Endothelial cell of umbilical vein (primary cell): ENCODE data around the gene SLC26A8. TPM values are rescaled to one million over a fixed set of nuclear protein-coding genes. Genes with fewer than 3 reads are reported as not detected.

Experiments used
- BruUV-seq: library from RNA; stranded (reverse); fragments of 400-500 nt; replicated peaks from 2 replicates; lab custom pipeline; 2021; lab: Mats Ljungman, UMichigan
- CTCF ChIA-PET: fragments of 300-600, 350-600 bp; sonication (Branson Sonifier 250); formaldehyde crosslinking; loops from one replicate; lab custom pipeline; 2021; ENCODE audit warnings: antibody characterized with exemption, inconsistent platforms; lab: Charles Lee
- POLR2A ChIA-PET: fragments of 300-600, 350-600 bp; sonication (Branson Sonifier 250); formaldehyde crosslinking; loops from one replicate; lab custom pipeline; 2021; ENCODE audit warnings: antibody characterized with exemption, inconsistent platforms; lab: Charles Lee
- DNase-seq: peaks from one replicate; pipeline ENCODE4 v3.0.0-alpha.2; 2011; ENCODE audit warnings: low read depth, low spot score
- FAIRE-seq: peaks from 2 replicates; lab custom pipeline; 2011; peaks lifted over from hg19 to GRCh38; lab: Jason Lieb, UNC
- H2AFZ ChIP-seq: 2 replicates; pipeline ENCODE4 v1.6.0; 2012; ENCODE audit warnings: low read depth, low read length, control low read depth, inconsistent platforms
- H3K27ac ChIP-seq: 2 replicates; pipeline ENCODE4 v1.5.1; 2011; ENCODE audit warnings: low read depth, mild to moderate bottlenecking, control low read depth, low read length, moderate library complexity; ENCODE audit not compliant: insufficient read depth
- H3K27me3 ChIP-seq, 2 experiments: 2 replicates each; pipeline versions ENCODE4 v1.6.0 to v1.6.1; 2011; ENCODE audit warnings: low read length in 2 of 2, mixed read lengths in 1 of 2; ENCODE audit not compliant: control insufficient read depth in 2 of 2, insufficient read depth in 2 of 2
- H3K36me3 ChIP-seq, 2 experiments: 2 replicates in 1 of 2; 3 replicates in 1 of 2; pipeline ENCODE4 v1.5.1; 2011; ENCODE audit warnings: low read length in 2 of 2, mild to moderate bottlenecking in 1 of 2, moderate library complexity in 1 of 2; ENCODE audit not compliant: control insufficient read depth in 2 of 2, insufficient read depth in 2 of 2; ENCODE audit errors: extremely low read depth in 1 of 2
- H3K4me1 ChIP-seq: 3 replicates; pipeline ENCODE4 v1.5.1; 2011; ENCODE audit warnings: mild to moderate bottlenecking, low read length; ENCODE audit not compliant: control insufficient read depth, insufficient read depth; ENCODE audit errors: extremely low read depth
- H3K4me2 ChIP-seq: 2 replicates; pipeline ENCODE4 v1.6.1; 2011; ENCODE audit warnings: low read length, control low read depth, mixed read lengths; ENCODE audit not compliant: insufficient read depth
- H3K4me3 ChIP-seq, 3 experiments: fragments of 200-600 bp in 1 of 3; sonication (generic), shearing (Covaris generic) in 1 of 3; replicated peaks in 1 of 3; 2 replicates each; pipeline ENCODE4 v1.5.1; 2011 to 2016; ENCODE audit warnings: control low read depth in 3 of 3, low read length in 3 of 3, mild to moderate bottlenecking in 2 of 3, inconsistent platforms in 1 of 3, low read depth in 1 of 3, moderate library complexity in 1 of 3; ENCODE audit not compliant: insufficient read depth in 1 of 3
- H3K79me2 ChIP-seq: 2 replicates; pipeline ENCODE4 v1.6.0; 2012; ENCODE audit warnings: low read length, inconsistent platforms; ENCODE audit not compliant: control insufficient read depth, insufficient read depth
- H3K9ac ChIP-seq: replicated peaks from 2 replicates; pipeline ENCODE3; 2011; ENCODE audit warnings: low read length, control low read depth; ENCODE audit not compliant: insufficient read depth; ENCODE audit errors: extremely low read depth
- H3K9me1 ChIP-seq: replicated peaks from 3 replicates; pipeline ENCODE4 v1.6.0; 2011; ENCODE audit warnings: mild to moderate bottlenecking, low read length; ENCODE audit not compliant: control insufficient read depth, insufficient read depth; ENCODE audit errors: extremely low read depth
- H3K9me3 ChIP-seq: replicated peaks from 2 replicates; pipeline ENCODE4 v1.5.1; 2012; ENCODE audit warnings: low read length, inconsistent platforms; ENCODE audit not compliant: control insufficient read depth, insufficient read depth
- H4K20me1 ChIP-seq: replicated peaks from 2 replicates; pipeline ENCODE3; 2011; ENCODE audit warnings: mild to moderate bottlenecking, low read length; ENCODE audit not compliant: control insufficient read depth, insufficient read depth; ENCODE audit errors: extremely low read depth
- CTCF ChIP-seq, 2 donors: IDR thresholded peaks; 1 replicate in 1 of 2; 2 replicates in 1 of 2; pipeline ENCODE4 v1.5.1; 2011; ENCODE audit warnings: low read length in 2 of 2, mild to moderate bottlenecking in 2 of 2, moderate library complexity in 2 of 2, control low read depth in 1 of 2, inconsistent platforms in 1 of 2, low read depth in 1 of 2; ENCODE audit not compliant: insufficient read depth in 1 of 2; ENCODE audit errors: extremely low read depth in 1 of 2
- EZH2 ChIP-seq: IDR thresholded peaks from 2 replicates; pipeline ENCODE4 v1.6.1; 2012; ENCODE audit warnings: borderline replicate concordance, low read depth, mild to moderate bottlenecking, moderate library complexity, low read length, inconsistent platforms; ENCODE audit not compliant: severe bottlenecking
- FOS ChIP-seq: IDR thresholded peaks from 2 replicates; pipeline ENCODE4 v1.6.1; 2011; ENCODE audit warnings: mild to moderate bottlenecking, low read length, moderate library complexity, borderline replicate concordance; ENCODE audit not compliant: insufficient read depth
- GATA2 ChIP-seq: IDR thresholded peaks from 2 replicates; pipeline ENCODE4 v1.7.0; 2011; ENCODE audit warnings: low read depth, mild to moderate bottlenecking, moderate library complexity, mixed read lengths, low read length; ENCODE audit not compliant: insufficient read length, insufficient read depth
- JUN ChIP-seq: IDR thresholded peaks from 2 replicates; pipeline ENCODE4 v1.6.1; 2011; ENCODE audit warnings: borderline replicate concordance, low read depth; ENCODE audit not compliant: insufficient read length, insufficient read depth
- MAX ChIP-seq: IDR thresholded peaks from 2 replicates; pipeline ENCODE4 v1.6.1; 2011; ENCODE audit not compliant: insufficient read depth, insufficient read length
- MYC ChIP-seq: IDR thresholded peaks from one replicate; pipeline ENCODE4 v1.6.1; 2011; ENCODE audit warnings: mild to moderate bottlenecking, low read depth, low read length
- POLR2A ChIP-seq: IDR thresholded peaks from 2 replicates; pipeline ENCODE4 v1.6.1; 2012; ENCODE audit warnings: low read depth, mild to moderate bottlenecking, control low read depth, low read length
- POLR2AphosphoS5 ChIP-seq: IDR thresholded peaks from 2 replicates; pipeline ENCODE4 v1.6.1; 2012; ENCODE audit warnings: low read depth, mild to moderate bottlenecking, control low read depth, low read length, moderate library complexity; ENCODE audit not compliant: insufficient read depth
- dilution Hi-C: fragments of 300-500 bp; cut with MboI; formaldehyde crosslinking; loops from one replicate; pipeline ENCODE4 v1.15.0; 2019; ENCODE audit warnings: low sequenced_read_pairs; ENCODE audit not compliant: extremely low pct_ligation_motif_present
- intact Hi-C: fragments of 100-400 bp; cut with micrococcal nuclease; formaldehyde crosslinking; loops from one replicate; pipeline ENCODE4 v1.10.0; 2022
- polyA plus RNA-seq, 4 experiments: library from polyadenylated mRNA; depleted of rRNA in 3 of 4; stranded (reverse) in 3 of 4; unstranded in 1 of 4; fragments of >200 nt; gene quantifications; 2 replicates each; pipeline versions ENCODE4 v1.2.1 to v1.2.3, GENCODE V29; 2011 to 2012; ENCODE audit warnings: missing spikeins in 1 of 4
- total RNA-seq: library from RNA; stranded (reverse); gene quantifications from 2 replicates; pipeline ENCODE4 v1.2.3, GENCODE V29; 2021

SLC26A8 gene
- total and polyA plus RNA-seq, 2 donors (not counting 3 experiments of a cell fraction or from before 2014, with no cell fraction given), result 0.01 TPM; not detected in 1

GRCh38 chr6:35906499-35906846 lies 118.0 kb downstream of the SLC26A8 start:
- peak overlapping the region; percentile 52 for H3K4me2 ChIP-seq
- no peak overlapping the region for H3K9ac ChIP-seq
- POLR2A ChIA-PET, result no interaction called here
- no peaks in the 10 kb centered on the region for H3K9me1 ChIP-seq
- no peaks in the 10 kb centered on the region for H4K20me1 ChIP-seq
- TF ChIP-seq CTCF (IDR thresholded peaks at IDR 0.05; ENCODE audit: extremely low read depth in 1 of 2, insufficient read depth in 1 of 2, low read depth in 1 of 2, low read length in 2 of 2) (no peak), GATA2 (peak; percentile 48), POLR2AphosphoS5 (peak; percentile 20)
- peaks cover 83% of the 10 kb centered on the region for H3K79me2 ChIP-seq
- DNase-seq (peak; percentile 42), FAIRE-seq (no peak)
- no peaks in the 10 kb centered on the region for H3K27me3 ChIP-seq
- peaks cover 4% of the 10 kb centered on the region for H3K9me3 ChIP-seq
- no peak overlapping the region for H3K4me3 ChIP-seq
- H2AFZ ChIP-seq, result no peak overlapping the region
- BruUV-seq, result no TSS peak
- dilution Hi-C loops, result no loop called here
- H3K27ac ChIP-seq, result peak overlapping the region; percentile 50
- H3K36me3 ChIP-seq, result peaks cover 2% of the 10 kb centered on the region in 2 experiments
- intact Hi-C loops, result no loop called here
- peaks cover 18% of the 10 kb centered on the region for H3K4me1 ChIP-seq
- CTCF ChIA-PET, result interaction anchor here (2.5 kb wide), 1 partner anchor 11 kb away, joined by 8 read pairs; no protein-coding TSS in a partner anchor

GRCh38 chr6:35905841-35906498 lies 118.5 kb downstream of the SLC26A8 start:
- H3K79me2 ChIP-seq, result peaks cover 84% of the 10 kb centered on the region
- TF ChIP-seq POLR2A, result no peak
- no peak for TF ChIP-seq GATA2
- no peak for TF ChIP-seq FOS
- no peak for TF ChIP-seq JUN
- TF ChIP-seq POLR2AphosphoS5, result no peak
- TF ChIP-seq CTCF (IDR thresholded peaks at IDR 0.05; ENCODE audit: extremely low read depth in 1 of 2, insufficient read depth in 1 of 2, low read depth in 1 of 2, low read length in 2 of 2), result no peak
- TF ChIP-seq EZH2, result no peak
- TF ChIP-seq MAX, result no peak
- TF ChIP-seq MYC, result no peak
- H3K36me3 ChIP-seq, result peaks cover 2% of the 10 kb centered on the region in 2 experiments
- DNase-seq (no peak), FAIRE-seq (peak; percentile 55)
- no peaks in the 10 kb centered on the region for H3K9me1 ChIP-seq
- peak overlapping the region; percentile 50 for H3K27ac ChIP-seq
- H3K4me1 ChIP-seq, result peaks cover 18% of the 10 kb centered on the region
- H3K9ac ChIP-seq, result no peak overlapping the region
- ChIA-PET POLR2A (no interaction called here), CTCF (no interaction called here)
- no TSS peak for BruUV-seq
- H3K4me2 ChIP-seq, result peak overlapping the region; percentile 3
- dilution Hi-C loops, result no loop called here
- intact Hi-C loops, result no loop called here
- no peaks in the 10 kb centered on the region for H3K27me3 ChIP-seq
- no peak overlapping the region for H3K4me3 ChIP-seq
- no peak overlapping the region for H2AFZ ChIP-seq
- no peaks in the 10 kb centered on the region for H4K20me1 ChIP-seq
- peaks cover 4% of the 10 kb centered on the region for H3K9me3 ChIP-seq
